Forelimb muscle (tissue), 1 donor: ENCODE measurements around the gene KRTAP5-10. TPM values are rescaled to one million over a fixed set of nuclear protein-coding genes. Genes with fewer than 3 reads are reported as not detected.
"Not testable (repeated sequence)": the region's sequence is repeated elsewhere in the genome, so short reads cannot be mapped to it uniquely, and the experiment has no call there.

ENCODE experiments used
- DNase-seq: peaks from one replicate; pipeline ENCODE4 v3.0.0-alpha.2; 2013; ENCODE audit warnings: low read depth
- polyA plus RNA-seq: library from polyadenylated mRNA; unstranded; fragments of 120-200 nt; gene quantifications from one replicate; pipeline ENCODE4 v1.2.1, GENCODE V29; 2013; ENCODE audit not compliant: insufficient read length

The KRTAP5-10 gene
- not detected for polyA plus RNA-seq

GRCh38 chr11:71565263-71565662 is at the start of gene KRTAP5-10:
TSS of gene KRTAP5-10 (plus strand) at chr11:71565563. CDS start at chr11:71565588, 25 bp downstream.
- no peak for DNase-seq

- no peak for DNase-seq
These were observed 46.6 kb upstream of the KRTAP5-10 start for GRCh38 chr11:71518506-71519471.

- no peak for DNase-seq
These were observed 45.8 kb upstream of the KRTAP5-10 start for GRCh38 chr11:71519546-71519945.

GRCh38 chr11:71525188-71525937 is 40.0 kb upstream of the KRTAP5-10 start:
- DNase-seq: no peak

- DNase-seq: no peak
These were observed 39.3 kb upstream of the KRTAP5-10 start for GRCh38 chr11:71525938-71526495.

- not testable (repeated sequence) for DNase-seq
These were observed 38.4 kb upstream of the KRTAP5-10 start, which contains the start of gene KRTAP5-7 for GRCh38 chr11:71526796-71527575. TSS of gene KRTAP5-7 (plus strand) at chr11:71527267. CDS start at chr11:71527301, 34 bp downstream.

GRCh38 chr11:71527576-71528210 is 37.7 kb upstream of the KRTAP5-10 start:
- no peak for DNase-seq

GRCh38 chr11:71530602-71531001 is 34.8 kb upstream of the KRTAP5-10 start:
- no peak for DNase-seq

- no peak for DNase-seq
These were observed 33.2 kb upstream of the KRTAP5-10 start for GRCh38 chr11:71532036-71532610.

GRCh38 chr11:71534711-71535608 is 30.4 kb upstream of the KRTAP5-10 start:
- DNase-seq: not testable (repeated sequence)

GRCh38 chr11:71535825-71536224 is 29.5 kb upstream of the KRTAP5-10 start:
- DNase-seq: no peak

GRCh38 chr11:71537537-71537936 is 27.8 kb upstream of the KRTAP5-10 start:
- DNase-seq: no peak

GRCh38 chr11:71537977-71538665 is 27.2 kb upstream of the KRTAP5-10 start, which contains the start of gene KRTAP5-8:
TSS of gene KRTAP5-8 (plus strand) at chr11:71538025. CDS start at chr11:71538056, 31 bp downstream.
- DNase-seq: not testable (repeated sequence)

GRCh38 chr11:71538666-71538990 is 26.7 kb upstream of the KRTAP5-10 start:
- DNase-seq: no peak

GRCh38 chr11:71539017-71539416 is 26.3 kb upstream of the KRTAP5-10 start:
- no peak for DNase-seq

GRCh38 chr11:71539971-71540370 is 25.4 kb upstream of the KRTAP5-10 start:
- not testable (repeated sequence) for DNase-seq

GRCh38 chr11:71540521-71541304 is 24.6 kb upstream of the KRTAP5-10 start:
- DNase-seq: not testable (repeated sequence)

- no peak for DNase-seq
These were observed 23.0 kb upstream of the KRTAP5-10 start for GRCh38 chr11:71542382-71542781.
